Measurements from ENCODE around the gene CDH13.

- TF ChIP-seq E2F1 (CRISPR knock-in tag; IDR thresholded peaks at IDR 0.05) (no peak), NCOA1 (IDR thresholded peaks at IDR 0.05; ENCODE audit: low read depth) (no peak), GABPA (tag; conservative IDR thresholded peaks at IDR 0.05; ENCODE audit: low read depth) (no peak), RBM25 (IDR thresholded peaks at IDR 0.05; ENCODE audit: low read depth, low read length, severe bottlenecking) (no peak)
Observed at GRCh38 chr16:82846806-82847205, 220.0 kb downstream of the CDH13 start.

Data from K562 (cell line).